Medulla oblongata (tissue), 1 donor: ENCODE results near the gene LSM12.
"Not testable (repeated sequence)": the region's sequence is repeated elsewhere in the genome, so short reads cannot be mapped to it uniquely, and the experiment has no call there.

Source experiments
- DNase-seq: peaks from one replicate; pipeline ENCODE4 v3.0.0-alpha.2; 2015; ENCODE audit errors: extremely low spot score

LSM12 gene

DNA sequence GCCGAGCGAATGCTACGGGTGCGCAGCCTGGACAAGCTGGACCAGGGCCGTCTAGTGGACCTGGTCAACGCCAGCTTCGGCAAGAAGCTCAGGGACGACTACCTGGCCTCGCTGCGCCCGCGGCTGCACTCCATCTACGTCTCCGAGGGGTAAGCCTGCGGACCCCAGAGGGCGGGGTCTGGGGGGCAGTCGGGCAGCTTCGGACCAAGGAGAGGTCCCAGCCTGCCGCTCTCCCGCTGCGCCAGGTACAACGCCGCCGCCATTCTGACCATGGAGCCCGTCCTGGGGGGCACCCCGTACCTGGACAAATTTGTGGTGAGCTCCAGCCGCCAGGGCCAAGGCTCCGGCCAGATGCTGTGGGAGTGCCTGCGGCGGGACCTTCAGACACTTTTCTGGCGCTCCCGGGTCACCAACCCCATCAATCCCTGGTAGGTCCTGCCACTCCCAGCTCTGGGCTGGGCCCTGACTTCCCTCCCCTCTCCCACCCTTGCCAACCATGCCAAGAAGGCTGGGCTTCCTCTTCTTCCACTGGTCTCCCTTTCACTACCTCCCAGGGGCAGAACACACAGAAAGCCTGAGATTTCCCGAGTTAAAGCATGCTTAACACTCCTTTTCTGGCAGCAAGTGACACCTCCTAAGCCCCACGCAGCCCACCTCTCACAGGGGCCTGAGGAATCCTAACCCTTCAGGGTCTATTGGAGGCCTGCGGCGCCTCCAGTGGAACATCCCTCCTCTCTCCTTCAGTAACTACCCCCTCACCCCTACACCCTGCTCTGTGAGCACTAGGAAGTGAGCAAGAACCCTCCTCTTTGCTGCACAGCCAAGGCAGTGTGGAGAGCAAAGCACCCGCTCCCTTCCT, 58.9 kb downstream of the LSM12 start:
- DNase-seq: no peak

DNA sequence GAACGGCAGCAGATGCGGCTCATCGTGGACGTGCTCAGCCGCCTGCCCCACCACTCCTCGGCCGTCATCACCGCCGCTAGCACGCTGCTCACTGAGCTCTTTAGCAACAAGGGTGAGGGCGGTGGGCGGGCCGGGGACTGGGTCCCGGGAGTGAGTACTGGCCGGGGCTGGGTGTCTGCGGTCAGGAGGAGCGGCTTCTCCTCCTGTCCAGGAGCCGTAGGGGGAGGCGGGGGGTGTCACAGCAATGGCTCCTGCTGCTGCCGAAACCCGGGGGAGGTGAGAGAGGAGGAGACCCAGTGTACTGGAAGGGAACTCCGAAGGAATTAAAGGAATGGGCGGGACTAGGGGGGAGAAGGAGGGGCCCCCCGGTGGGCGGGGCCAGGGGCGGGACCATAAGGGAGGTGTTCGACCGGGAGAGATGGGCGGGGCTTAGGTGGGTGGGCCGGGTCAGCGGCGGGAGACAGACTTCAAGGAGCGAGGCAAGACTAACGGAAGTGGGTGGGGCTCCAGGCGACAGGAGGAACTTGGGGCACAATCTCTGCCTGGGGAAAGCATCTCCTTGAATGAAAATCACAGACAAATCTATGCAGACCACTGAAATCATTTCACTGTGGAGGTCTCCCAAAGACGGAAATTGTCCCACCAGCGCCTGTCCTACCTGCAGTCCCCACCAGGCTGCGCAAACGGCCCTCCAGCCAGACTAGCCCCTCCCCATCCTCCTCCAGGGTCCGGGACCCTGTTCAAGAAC, 59.7 kb downstream of the LSM12 start:
- DNase-seq: peak; percentile 88

DNA sequence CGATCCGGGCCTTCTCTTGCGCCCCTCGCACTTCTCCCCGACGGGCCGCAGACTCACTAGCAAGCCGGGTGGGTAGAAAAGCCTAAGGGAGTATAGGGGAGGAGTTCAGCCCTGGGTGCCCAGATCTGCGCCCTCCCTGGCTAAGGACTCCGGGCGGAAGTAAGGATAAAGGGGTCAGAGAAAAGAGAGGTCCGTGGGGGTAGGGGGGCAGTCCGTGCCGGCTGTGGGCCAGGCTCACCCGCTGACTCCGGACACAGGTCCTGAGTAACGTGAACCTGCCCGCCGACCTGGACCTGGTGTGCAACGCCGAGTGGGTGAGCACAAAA, 60.2 kb downstream of the LSM12 start:
- DNase-seq: no peak

DNA sequence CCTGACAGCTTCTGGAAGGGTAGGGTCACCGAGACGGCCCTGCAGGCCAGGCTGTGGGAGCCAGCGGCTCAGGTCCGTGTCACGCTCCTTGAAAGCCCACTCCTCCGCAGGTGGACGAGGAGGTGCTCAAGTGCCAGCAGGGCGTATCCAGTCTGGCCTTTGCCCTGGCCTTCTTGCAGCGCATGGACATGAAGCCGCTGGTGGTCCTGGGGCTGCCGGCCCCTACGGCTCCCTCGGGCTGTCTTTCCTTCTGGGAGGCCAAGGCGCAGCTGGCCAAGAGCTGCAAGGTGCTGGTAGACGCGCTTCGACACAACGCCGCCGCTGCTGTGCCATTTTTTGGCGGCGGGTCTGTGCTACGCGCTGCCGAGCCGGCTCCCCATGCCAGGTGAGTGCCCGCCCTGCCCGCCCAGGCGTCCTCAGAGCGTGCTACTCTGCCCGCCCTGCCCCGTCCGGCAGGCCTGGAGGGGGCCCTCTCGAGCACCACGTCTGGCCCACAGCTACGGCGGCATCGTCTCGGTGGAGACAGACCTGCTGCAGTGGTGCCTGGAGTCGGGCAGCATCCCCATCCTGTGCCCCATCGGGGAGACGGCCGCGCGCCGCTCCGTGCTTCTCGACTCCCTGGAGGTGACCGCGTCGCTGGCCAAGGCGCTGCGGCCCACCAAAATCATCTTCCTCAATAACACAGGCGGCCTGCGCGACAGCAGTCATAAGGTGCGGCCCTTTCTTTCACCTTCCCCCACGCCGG, 60.8 kb downstream of the LSM12 start:
- DNase-seq: no peak

- no peak for DNase-seq
These were observed 61.5 kb downstream of the LSM12 start for GRCh38 chr17:44004761-44005526.

GRCh38 chr17:44004077-44004760, 62.3 kb downstream of the LSM12 start, which contains the start of gene NAGS:
NAGS (plus strand) TSS chr17:44004622; CDS start chr17:44004664, 42 bp downstream.
- DNase-seq: no peak

GRCh38 chr17:44002141-44002848, 64.2 kb downstream of the LSM12 start:
- no peak for DNase-seq

DNA sequence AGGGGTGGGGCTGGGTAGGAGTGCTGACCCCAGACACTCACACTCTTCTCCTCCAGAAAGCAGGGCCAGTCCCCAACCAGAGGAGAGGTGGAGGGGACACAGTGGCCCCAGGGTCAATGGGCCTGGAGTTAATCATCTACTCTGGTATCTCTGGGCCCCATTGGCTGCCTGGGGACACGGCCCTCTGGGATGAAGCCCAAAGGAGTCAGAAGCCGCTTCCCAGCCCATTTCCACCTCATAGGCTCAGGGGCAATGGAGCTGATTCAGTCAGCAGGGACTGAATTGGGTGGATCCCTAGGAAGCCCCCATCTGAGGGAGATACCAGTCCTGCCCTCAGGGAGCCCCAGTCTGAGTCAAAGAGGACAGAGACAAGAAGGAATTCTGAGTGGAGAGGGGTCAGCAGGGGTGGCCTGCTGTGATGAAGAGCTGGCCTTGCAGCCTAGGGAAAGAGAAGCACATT, 65.0 kb downstream of the LSM12 start:
- DNase-seq: no peak

DNA sequence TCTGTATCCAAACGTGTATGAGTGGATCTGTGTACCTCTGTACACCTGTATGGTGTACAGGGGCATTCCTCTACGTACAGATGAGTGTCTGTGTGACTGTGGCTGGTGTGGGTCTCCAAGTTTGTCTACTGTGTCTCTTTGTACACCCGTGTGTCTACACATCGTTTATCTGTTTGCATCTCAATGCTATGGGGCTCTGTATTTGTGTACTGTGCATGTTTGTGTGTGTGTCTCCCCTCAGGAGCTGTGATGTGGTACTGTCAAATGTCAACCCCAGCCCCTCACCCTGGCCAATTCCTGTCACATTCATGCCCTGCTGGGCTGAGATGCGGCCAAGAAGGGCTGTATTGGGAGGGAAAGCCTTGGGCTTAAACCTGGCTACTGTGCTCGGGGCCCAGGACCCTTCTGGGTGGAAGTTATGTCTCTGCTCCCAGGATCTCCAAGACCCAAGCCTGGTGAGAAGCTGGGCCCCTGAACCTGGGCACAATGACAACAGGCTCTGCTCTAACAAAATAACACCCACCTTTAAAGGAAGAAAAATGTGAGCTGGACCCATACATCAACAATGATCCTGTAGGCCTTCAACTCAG, 65.5 kb downstream of the LSM12 start:
- no peak for DNase-seq

GRCh38 chr17:44000141-44000860, 66.2 kb downstream of the LSM12 start:
- no peak for DNase-seq

- DNase-seq: no peak
These were observed 67.4 kb downstream of the LSM12 start for GRCh38 chr17:43999024-43999423.

DNA sequence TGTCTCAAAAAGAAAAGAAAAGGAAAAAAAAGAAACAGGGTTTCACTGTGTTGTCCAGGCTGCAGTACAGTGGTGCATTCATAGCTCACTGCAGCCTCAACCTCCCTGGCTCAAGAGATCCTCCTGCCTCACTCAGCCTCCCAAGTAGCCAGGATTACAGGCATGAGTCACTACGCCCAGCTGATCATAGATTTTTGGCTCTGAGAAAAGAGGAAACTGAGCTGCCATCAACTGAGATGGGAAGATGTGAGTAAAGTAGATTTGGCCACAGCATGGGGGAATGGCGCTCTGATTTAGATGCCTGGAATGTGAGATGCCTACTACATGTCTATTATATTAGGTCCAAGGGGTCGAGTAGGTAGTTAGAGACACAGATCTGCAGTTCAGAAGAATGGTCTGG, 67.9 kb downstream of the LSM12 start:
- DNase-seq: no peak

- DNase-seq: not testable (repeated sequence)
These were observed 69.3 kb downstream of the LSM12 start for GRCh38 chr17:43997180-43997579.

DNA sequence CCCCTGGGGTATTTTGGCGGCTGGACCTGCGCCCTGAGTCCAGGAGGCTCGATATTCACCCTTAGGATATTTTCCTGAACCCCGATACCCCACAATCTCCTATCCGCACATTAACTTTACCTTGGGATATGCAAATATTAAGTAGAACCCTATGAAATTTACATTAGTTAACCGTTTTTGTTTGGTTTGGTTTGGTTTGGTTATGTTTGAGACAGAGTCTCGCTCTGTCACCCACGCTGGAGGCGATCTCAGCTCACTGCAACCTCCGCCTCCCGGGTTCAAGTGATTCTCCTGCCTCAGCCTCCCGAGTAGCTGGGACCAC, 71.4 kb downstream of the LSM12 start:
- no peak for DNase-seq

DNA sequence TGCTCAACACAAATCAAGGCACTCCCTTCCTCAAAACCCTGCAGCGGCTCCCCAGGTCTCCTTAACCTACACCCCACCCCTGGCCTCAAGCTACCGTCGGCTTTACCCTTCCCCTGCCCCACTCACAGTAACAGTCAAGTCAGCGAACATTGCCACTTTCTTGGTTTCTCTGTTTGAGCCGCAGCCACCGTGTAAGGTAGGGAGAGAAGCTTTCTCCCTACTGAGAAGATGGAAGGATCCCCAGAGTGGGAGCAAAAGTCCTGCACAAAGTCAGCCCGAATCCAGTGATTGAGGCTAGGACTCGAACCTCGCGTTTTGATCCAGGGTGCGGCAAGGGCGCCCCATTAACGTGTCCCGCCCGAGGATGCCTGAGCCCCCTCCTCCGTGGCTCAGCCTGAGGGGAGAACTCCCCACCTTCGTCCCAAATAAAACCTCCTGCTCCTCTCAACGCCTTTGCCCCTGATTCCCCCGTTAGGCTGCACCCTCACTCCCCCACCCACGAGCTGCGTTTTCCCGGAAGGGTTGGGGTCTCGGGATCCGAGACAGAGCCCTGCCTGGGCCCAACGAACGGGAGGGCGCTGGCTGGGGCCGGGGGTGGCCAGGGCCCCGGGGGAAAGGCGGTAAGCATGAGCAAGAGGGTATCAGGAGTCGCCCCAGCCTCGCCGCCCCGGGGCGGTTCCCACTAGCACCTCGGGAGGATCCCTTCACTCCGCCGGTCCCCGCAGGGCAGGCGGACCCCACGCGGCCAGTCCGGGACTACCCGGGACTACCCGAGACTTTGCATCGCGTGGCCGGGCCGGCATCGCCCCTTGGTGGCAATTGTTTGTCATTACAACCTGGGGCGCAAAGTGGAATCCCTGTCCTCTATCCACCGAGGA, 72.0 kb downstream of the LSM12 start:
- peak; percentile 72 for DNase-seq

DNA sequence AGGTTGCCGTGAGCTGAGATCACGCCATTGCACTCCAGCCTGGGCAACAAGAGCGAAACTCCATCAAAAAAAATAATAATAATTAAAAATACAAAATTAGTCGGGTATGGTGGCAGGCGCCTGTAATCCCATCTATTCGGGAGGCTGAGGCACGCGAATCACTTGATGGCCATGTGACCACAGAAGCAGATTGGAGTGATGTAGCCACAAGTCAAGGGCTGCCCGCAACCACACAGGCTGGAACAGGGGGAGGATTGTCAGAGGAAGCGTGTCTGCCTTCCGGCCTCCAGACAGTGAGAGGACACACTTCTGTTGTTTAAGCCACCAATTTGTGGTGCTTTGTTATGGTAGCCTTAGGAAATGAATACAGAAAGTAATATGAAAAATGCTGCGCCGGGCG, 73.8 kb downstream of the LSM12 start:
- no peak for DNase-seq

DNA sequence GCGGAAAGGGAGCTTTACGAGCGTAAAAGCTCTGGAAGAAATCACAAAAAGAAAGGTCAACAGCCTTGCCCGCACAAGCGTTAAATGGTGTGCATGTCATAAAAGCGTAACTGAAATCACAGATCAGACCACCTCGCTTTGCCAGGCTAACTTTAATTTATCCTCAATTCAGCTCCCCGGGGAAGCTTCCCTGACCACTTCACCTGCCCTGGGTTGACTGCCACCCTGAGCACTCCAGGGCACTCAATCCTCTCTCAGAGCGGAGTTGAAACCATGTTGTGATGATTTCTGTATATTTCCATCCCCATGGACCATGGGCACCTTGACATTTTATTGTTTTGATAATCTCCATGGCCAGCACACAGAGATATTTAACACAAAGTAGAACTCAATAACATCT, 78.2 kb downstream of the LSM12 start:
- DNase-seq: no peak
